ENCODE data around the gene CRAMP1. TPM values are rescaled to one million over a fixed set of nuclear protein-coding genes. Genes with fewer than 3 reads are reported as not detected.

CRAMP1 gene
- total and polyA plus RNA-seq, 2 donors (not counting 3 experiments of a cell fraction or from before 2014, with no cell fraction given) = 21.5 to 30.8 TPM

DNA sequence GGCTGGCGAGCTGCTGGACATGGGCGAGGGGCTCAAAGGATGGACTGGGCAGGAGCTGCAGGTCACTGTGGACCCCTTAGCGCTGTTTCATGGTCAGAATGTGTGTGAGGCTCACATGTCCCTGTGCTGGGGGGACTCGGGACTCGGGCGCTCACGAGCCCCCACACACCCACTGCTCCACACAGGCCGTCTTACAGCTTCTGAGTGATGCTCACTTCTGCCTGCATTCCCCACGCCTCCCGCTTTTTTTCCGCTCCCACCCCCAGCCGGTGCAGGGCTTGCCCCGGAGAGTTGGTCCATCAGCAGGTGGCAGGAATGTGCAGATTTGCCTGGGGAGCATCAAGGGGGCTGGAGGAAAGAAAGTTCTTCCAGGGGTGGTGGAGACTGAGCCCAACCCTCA lies 45.7 kb downstream of the CRAMP1 start:
- DNase-seq (ENCODE audit: low read depth, low spot score) (no peak), FAIRE-seq (no peak)
- H3K79me2 ChIP-seq (ENCODE audit: control insufficient read depth, insufficient read depth, low read length) = no peaks in the 10 kb centered on the region
- peaks cover 8% of the 10 kb centered on the region for H3K4me1 ChIP-seq (ENCODE audit: control insufficient read depth, extremely low read depth, insufficient read depth, low read length)
- TF ChIP-seq GATA2 (IDR thresholded peaks at IDR 0.05; ENCODE audit: insufficient read depth, insufficient read length, low read depth, low read length) (no peak), POLR2A (IDR thresholded peaks at IDR 0.05; ENCODE audit: low read depth, low read length) (no peak), EZH2 (IDR thresholded peaks at IDR 0.05; ENCODE audit: borderline replicate concordance, low read depth, low read length, severe bottlenecking) (no peak), CTCF (IDR thresholded peaks at IDR 0.05; ENCODE audit: extremely low read depth in 1 of 2, insufficient read depth in 1 of 2, low read depth in 1 of 2, low read length in 2 of 2) (no peak), MYC (IDR thresholded peaks at IDR 0.05; ENCODE audit: low read depth, low read length) (no peak), JUN (IDR thresholded peaks at IDR 0.05; ENCODE audit: borderline replicate concordance, insufficient read depth, insufficient read length, low read depth) (no peak), FOS (IDR thresholded peaks at IDR 0.05; ENCODE audit: borderline replicate concordance, insufficient read depth, low read length) (no peak), POLR2AphosphoS5 (IDR thresholded peaks at IDR 0.05; ENCODE audit: insufficient read depth, low read depth, low read length) (no peak)
- TF ChIP-seq, protein P1, sequence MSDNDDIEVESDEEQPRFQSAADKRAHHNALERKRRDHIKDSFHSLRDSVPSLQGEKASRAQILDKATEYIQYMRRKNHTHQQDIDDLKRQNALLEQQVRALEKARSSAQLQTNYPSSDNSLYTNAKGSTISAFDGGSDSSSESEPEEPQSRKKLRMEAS (IDR thresholded peaks at IDR 0.05; ENCODE audit: insufficient read depth, insufficient read length) = no peak
- no TSS peak for BruUV-seq (replicated peaks)
- H3K4me2 ChIP-seq (ENCODE audit: insufficient read depth, low read length) = no peak overlapping the region
- CTCF ChIA-PET = no interaction called here
- no peaks in the 10 kb centered on the region for H3K9me1 ChIP-seq (replicated peaks; ENCODE audit: control insufficient read depth, extremely low read depth, insufficient read depth, low read length)
- dilution Hi-C loops (cut with MboI; ENCODE audit: extremely low pct_ligation_motif_present, low sequenced_read_pairs) (no loop called here), intact Hi-C loops (cut with micrococcal nuclease) (no loop called here)
- POLR2A ChIA-PET = no interaction called here
- no peaks in the 10 kb centered on the region for H3K9me3 ChIP-seq (replicated peaks; ENCODE audit: control insufficient read depth, insufficient read depth, low read length)
- no peaks in the 10 kb centered on the region for H3K27me3 ChIP-seq (ENCODE audit: control insufficient read depth in 2 of 2, insufficient read depth in 2 of 2, low read length in 2 of 2)
- H4K20me1 ChIP-seq (replicated peaks; ENCODE audit: control insufficient read depth, extremely low read depth, insufficient read depth, low read length) = no peaks in the 10 kb centered on the region
- no peak overlapping the region for H2AFZ ChIP-seq (ENCODE audit: low read depth, low read length)
- H3K27ac ChIP-seq (ENCODE audit: insufficient read depth, low read depth, low read length) = no peak overlapping the region
- no peak overlapping the region for H3K9ac ChIP-seq (replicated peaks; ENCODE audit: extremely low read depth, insufficient read depth, low read length)
- no peak overlapping the region for H3K4me3 ChIP-seq (replicated peaks in 1 of 3; ENCODE audit: insufficient read depth in 1 of 3, low read depth in 1 of 3, low read length in 3 of 3)
- peaks cover 14 to 54% of the 10 kb centered on the region in 2 experiments for H3K36me3 ChIP-seq (ENCODE audit: control insufficient read depth in 2 of 2, extremely low read depth in 1 of 2, insufficient read depth in 2 of 2, low read length in 2 of 2)
